GM10847 (cell line): ENCODE measurements around the gene PLSCR3.

Source experiments
- POLR2A ChIP-seq: IDR thresholded peaks from 2 replicates; pipeline ENCODE4 v1.6.1; 2011; ENCODE audit not compliant: insufficient read length; ENCODE audit errors: extremely low read depth

The PLSCR3 gene

GRCh38 chr17:7413346-7413985 lies 19.1 kb upstream of the PLSCR3 start:
- no peak for TF ChIP-seq POLR2A

- no peak for TF ChIP-seq POLR2A
Observed at GRCh38 chr17:7411427-7411750, 17.1 kb upstream of the PLSCR3 start.

DNA sequence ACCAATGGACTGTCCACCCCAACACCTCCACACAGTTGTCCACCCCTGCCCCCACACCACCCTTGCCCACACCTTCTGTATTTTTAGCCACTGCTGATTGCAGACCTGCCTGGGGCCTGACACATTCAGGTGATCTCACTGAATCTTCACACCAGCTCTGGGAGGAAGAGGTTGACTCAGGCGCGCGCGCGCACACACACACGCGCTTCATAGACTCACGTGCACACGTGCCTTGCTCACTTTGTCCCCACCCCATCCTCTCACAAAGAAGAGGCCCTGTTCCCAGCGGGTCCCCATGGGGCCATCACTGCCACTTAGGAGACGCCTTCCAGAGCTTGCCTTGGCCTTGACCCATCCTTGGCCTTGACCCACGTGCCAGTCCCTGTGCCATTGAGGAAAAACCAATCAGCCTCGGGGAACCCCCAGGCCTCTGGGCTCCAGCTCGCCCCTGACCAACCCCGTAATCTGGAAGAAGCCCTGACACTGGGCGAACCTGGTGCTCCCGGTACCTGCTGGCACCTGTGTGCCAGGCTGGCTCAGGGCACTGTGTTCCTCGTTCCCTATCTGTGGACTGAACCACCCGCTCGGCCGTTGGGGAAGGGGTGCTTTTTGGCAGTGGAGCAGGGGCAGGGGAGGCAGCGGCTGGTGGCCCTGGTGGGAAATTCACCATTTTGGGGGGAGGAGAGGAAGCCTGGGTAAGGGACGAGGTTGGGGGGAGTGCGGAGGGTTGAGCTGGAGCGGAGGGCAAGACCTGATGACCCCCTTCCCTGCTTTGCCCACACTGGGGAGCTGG lies 16.5 kb upstream of the PLSCR3 start:
- TF ChIP-seq POLR2A = no peak

DNA sequence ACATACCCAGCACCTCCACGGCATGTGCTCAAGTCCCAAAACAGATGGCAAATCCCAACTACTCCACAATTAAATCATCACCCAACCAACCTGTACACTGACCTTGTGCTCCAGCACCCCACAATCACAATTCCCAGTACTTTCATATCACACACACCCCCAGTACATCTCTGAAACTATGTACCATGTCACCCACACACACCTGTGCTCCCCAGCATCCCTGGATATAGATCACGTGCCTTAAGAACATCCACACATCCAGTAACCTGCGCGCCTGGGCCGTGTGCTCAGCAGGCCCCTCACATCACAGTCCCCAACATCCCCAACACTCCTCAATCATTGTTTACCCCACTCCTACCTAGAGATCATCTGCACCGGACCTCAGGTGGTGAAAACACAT lies 15.4 kb upstream of the PLSCR3 start:
- TF ChIP-seq POLR2A = no peak

DNA sequence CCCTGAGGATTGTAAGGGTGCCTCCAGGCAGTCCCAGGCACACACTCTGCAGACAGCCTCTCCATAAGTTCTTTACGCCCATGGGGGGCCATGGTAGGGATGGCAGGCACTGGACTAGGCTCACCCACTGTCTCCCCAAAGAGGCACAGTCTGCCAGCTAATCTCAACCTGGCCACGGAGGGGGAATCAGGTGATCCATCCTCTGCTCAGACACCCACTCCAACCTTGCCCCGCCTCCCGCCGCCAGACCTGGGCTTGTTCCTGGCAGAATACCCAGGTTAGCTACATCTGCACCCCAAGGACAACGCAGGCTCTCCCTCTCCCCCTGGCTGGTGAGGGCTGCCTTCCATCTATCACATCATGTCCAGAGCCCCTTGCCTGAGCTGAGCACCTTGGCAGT lies 14.5 kb upstream of the PLSCR3 start:
- no peak for TF ChIP-seq POLR2A

GRCh38 chr17:7408252-7408727 lies 14.0 kb upstream of the PLSCR3 start:
- TF ChIP-seq POLR2A = no peak

DNA sequence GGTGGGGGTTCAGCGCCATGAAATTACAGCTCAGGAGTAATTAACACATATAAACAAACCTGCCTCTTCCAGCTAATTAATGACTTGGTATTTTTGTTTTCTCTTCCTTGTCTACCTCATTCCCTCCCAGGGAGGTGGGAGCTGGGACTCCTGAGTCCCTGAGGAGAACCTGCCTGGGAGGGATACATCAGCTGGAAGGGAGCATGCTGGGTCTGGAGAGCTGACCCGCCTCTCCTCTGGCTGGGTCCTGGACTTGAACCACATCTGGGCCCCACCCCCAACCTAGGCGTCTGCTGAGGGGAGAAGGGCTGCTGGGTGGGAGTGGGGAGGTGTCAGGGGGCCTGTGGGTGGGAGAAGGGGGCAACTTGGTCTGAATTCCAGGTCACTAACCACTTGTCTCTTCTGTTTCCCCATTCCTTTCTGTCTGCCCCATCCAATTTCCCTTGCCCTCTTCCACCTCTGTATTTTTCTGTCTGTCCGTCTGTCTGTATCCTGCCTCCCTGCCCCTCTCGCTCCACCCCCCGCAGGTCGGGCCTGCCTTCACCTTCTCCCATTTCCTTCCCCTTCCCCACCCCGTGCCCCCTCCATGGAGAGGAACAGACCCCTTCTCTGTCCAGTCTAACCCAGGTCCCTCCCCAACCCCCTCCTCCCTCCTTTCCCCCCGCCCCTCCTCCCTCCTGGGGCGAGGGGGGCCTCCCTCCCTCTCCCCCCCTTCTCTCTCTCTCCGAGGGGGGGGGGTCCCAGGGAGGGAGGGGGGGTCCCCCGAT lies 13.3 kb upstream of the PLSCR3 start, which contains the start of gene NLGN2:
NLGN2 (plus strand) TSS at position 361 of the 767 bp plus-strand sequence. CDS start 411 bp downstream, outside the sequence.
- no peak for TF ChIP-seq POLR2A

GRCh38 chr17:7407082-7407481 lies 12.8 kb upstream of the PLSCR3 start:
- TF ChIP-seq POLR2A = no peak

DNA sequence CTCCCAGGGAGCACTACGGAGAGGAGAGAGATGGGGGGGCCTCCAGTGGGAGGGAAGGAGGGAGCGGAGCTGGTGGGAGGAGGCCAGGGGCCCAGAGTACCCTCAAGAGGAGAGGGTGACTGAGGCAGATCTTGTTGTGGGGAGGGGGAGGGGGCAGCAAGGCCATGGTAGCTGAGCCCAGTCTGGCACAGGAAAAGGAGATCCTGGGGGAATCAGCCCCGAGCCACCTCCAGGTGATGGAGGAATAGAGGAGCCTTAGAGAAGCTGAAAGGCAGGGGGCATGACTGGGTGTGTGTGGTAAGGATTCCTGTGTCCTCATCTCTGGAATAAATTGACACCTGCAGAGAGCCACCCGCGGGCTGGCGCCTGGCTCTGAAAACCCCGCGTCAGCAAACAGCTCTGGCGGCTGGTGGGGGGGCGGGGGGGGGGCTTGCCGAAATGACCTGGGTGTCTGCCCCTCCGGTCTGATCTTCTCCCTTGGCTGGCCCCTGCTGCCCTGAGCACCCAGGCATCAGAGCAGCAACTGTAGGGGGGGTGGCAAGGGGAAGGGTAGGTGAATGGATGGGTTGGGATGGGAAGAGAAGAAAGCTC lies 12.0 kb upstream of the PLSCR3 start:
- TF ChIP-seq POLR2A = no peak

DNA sequence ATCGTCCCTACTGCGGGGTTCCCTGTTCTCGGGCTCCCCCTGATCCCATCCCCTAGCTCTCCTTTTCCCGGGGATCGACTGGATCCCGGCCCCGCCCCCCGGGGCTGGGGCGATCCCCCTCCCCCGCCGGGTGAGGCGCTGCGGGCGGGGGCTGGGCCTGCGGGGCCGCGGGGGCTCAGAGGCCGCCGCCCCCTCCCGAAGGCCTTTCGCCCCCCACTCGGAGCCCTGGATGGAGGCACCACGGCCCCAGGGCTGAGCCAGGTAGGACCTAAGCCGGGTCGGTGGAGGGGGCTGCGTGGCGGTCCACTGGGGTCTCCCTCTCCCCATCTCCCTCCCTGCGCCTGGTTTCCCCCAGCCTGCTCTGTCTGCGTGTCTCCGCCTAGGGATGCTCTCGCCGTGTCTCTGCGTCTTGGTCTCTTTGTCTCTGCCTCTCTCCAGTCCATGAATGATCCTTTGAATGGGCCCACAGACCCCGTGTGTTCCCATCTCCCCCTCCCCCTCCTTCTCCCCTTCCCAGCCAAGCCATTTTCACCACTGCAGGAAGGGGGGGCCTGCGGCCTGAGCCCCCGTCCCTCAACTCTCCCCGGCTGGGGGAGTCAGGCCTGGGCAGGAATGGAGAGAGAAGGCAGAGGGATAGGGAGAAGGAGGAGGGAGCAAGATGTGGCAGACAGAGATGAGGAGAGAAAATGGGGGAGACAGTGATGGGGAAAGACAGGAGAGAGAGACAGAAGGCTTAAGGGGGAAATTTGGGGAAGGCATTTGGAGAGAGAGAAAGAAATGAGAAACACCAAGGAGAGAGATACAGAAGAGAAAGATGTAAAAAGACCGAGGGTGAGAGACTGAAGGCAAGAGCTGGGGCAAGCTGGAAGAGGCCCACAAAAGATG lies 11.3 kb upstream of the PLSCR3 start:
- no peak for TF ChIP-seq POLR2A

GRCh38 chr17:7404737-7405349 lies 10.5 kb upstream of the PLSCR3 start:
- no peak for TF ChIP-seq POLR2A

GRCh38 chr17:7403977-7404736 lies 9.8 kb upstream of the PLSCR3 start, which contains the start of gene TMEM256:
Gene TMEM256 (minus strand): TSS chr17:7404097. CDS start chr17:7404084, 13 bp downstream.
- TF ChIP-seq POLR2A = peak; percentile 91

DNA sequence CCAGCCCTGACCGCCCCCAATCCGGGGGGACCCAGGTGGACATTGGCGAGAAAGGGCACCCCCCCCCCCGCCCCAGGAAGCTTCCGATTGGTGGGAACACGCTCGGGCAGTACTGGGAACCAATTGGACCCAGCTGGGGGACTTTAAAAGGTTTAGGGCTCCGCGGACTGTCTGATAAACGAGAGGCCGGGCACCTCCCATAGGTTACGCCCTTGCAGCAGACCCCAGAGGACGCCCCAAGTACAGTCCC lies 9.3 kb upstream of the PLSCR3 start:
- no peak for TF ChIP-seq POLR2A
